HepG2 (cell line): ENCODE measurements around the gene ITGB3. TPM values are rescaled to one million over a fixed set of nuclear protein-coding genes. Genes with fewer than 3 reads are reported as not detected.

Experiments
- ATAC-seq: fragments of 200-7000 bp; cut with Tn5 transposase; 3 replicates; pipeline ENCODE4 v1.9.1; 2020; ENCODE audit warnings: mild to moderate bottlenecking, moderate library complexity
- BruUV-seq: library from RNA; stranded (reverse); fragments of 400-500 nt; replicated peaks from 2 replicates; lab custom pipeline; 2021; lab: Mats Ljungman, UMichigan
- CTCF ChIA-PET: fragments of 300-600 bp; formaldehyde crosslinking; extraction: SDS; loops from one replicate; lab custom pipeline; 2021; ENCODE audit warnings: low total read pairs, inconsistent platforms, low intra/inter-chr PET ratio; lab: Yijun Ruan, JAX
- POLR2A ChIA-PET: fragments of 350-600 bp; sonication (Branson Sonifier 250); formaldehyde crosslinking; loops from one replicate; lab custom pipeline; 2020; ENCODE audit warnings: antibody characterized with exemption, inconsistent platforms; lab: Yijun Ruan, JAX
- DNase-seq: peaks from one replicate; pipeline ENCODE4 v3.0.0-alpha.2; 2015; ENCODE audit warnings: low spot score
- FAIRE-seq: peaks from 3 replicates; lab custom pipeline; 2011; peaks lifted over from hg19 to GRCh38; lab: Jason Lieb, UNC
- H2AFZ ChIP-seq: one replicate; pipeline ENCODE4 v1.6.1; 2011; ENCODE audit warnings: low read length, inconsistent platforms
- H3K27ac ChIP-seq: fragments of 300-600 bp; 3 replicates; pipeline ENCODE4 v1.8.0; 2011; ENCODE audit warnings: mixed run types, mild to moderate bottlenecking, mixed read lengths, low read length, inconsistent platforms; ENCODE audit not compliant: insufficient read depth; ENCODE audit errors: extremely low read length
- H3K27me3 ChIP-seq, 2 experiments: fragments of 200-600 bp in 1 of 2; 2 replicates in 1 of 2; 3 replicates in 1 of 2; pipeline versions ENCODE4 v1.6.0 to v1.8.0; 2011; ENCODE audit warnings: low read length in 2 of 2, mild to moderate bottlenecking in 2 of 2, moderate library complexity in 2 of 2, inconsistent platforms in 1 of 2; ENCODE audit not compliant: insufficient read depth in 2 of 2, control insufficient read depth in 1 of 2
- H3K36me3 ChIP-seq, 2 experiments: fragments of 200-600 bp in 1 of 2; replicated peaks in 1 of 2; 2 replicates in 1 of 2; 3 replicates in 1 of 2; pipeline versions ENCODE4 v1.5.1 to v1.8.0; 2011; ENCODE audit warnings: low read length in 2 of 2, inconsistent platforms in 1 of 2; ENCODE audit not compliant: insufficient read depth in 2 of 2, control insufficient read depth in 1 of 2
- H3K4me1 ChIP-seq: 2 replicates; pipeline ENCODE4 v1.5.1; 2012; ENCODE audit warnings: low read length, inconsistent platforms; ENCODE audit not compliant: insufficient read depth
- H3K4me2 ChIP-seq: 2 replicates; pipeline ENCODE4 v1.6.0; 2011; ENCODE audit warnings: low read depth, low read length, inconsistent platforms
- H3K4me3 ChIP-seq, 3 experiments: fragments of 200-600 bp in 1 of 3; sonication (generic), shearing (Covaris generic) in 1 of 3; replicated peaks in 1 of 3; 2 replicates each; pipeline ENCODE4 v1.5.1; 2011 to 2016; ENCODE audit warnings: low read length in 3 of 3, inconsistent platforms in 2 of 3, low read depth in 2 of 3, mild to moderate bottlenecking in 2 of 3, control low read depth in 1 of 3, mixed read lengths in 1 of 3; ENCODE audit not compliant: insufficient read depth in 1 of 3
- H3K79me2 ChIP-seq: one replicate; pipeline ENCODE4 v1.6.1; 2011; ENCODE audit warnings: low read length, inconsistent platforms; ENCODE audit not compliant: insufficient read depth
- H3K9ac ChIP-seq: 2 replicates; pipeline ENCODE4 v1.6.0; 2011; ENCODE audit warnings: mild to moderate bottlenecking, low read depth, low read length, inconsistent platforms; ENCODE audit not compliant: insufficient read depth
- H3K9me3 ChIP-seq: 2 replicates; pipeline ENCODE4 v1.5.1; 2012; ENCODE audit warnings: mild to moderate bottlenecking, low read length
- H4K20me1 ChIP-seq: 2 replicates; pipeline ENCODE4 v1.6.0; 2011; ENCODE audit warnings: inconsistent platforms, mild to moderate bottlenecking, low read length, moderate library complexity; ENCODE audit not compliant: insufficient read depth
- RAD51 ChIP-seq: fragments of 450-650 bp; IDR thresholded peaks from 2 replicates; pipeline ENCODE4 v1.6.1; 2016; ENCODE audit warnings: borderline replicate concordance
- U2AF2 ChIP-seq: fragments of 200-400 bp; formaldehyde crosslinking; IDR thresholded peaks from 2 replicates; pipeline ENCODE4 v1.6.1; 2017; ENCODE audit warnings: low read depth, mild to moderate bottlenecking, low read length
- YEATS2 ChIP-seq: sonication (generic); formaldehyde crosslinking; IDR thresholded peaks from 2 replicates; pipeline ENCODE4 v1.4.0; 2020; ENCODE audit warnings: missing genetic modification reagents, borderline replicate concordance
- ZNF720 ChIP-seq: sonication (generic); formaldehyde crosslinking; IDR thresholded peaks from 2 replicates; pipeline ENCODE4 v1.4.0; 2020; ENCODE audit warnings: missing genetic modification reagents
- ZNF761 ChIP-seq: sonication (generic); formaldehyde crosslinking; conservative IDR thresholded peaks from 2 replicates; pipeline ENCODE4 v1.4.0; 2020; ENCODE audit warnings: mild to moderate bottlenecking, missing genetic modification reagents
- WGBS: methylation state at CpG from one replicate; pipeline ENCODE4 v1.1.6; 2017; ENCODE audit warnings: low lambda C conversion rate; 5-methylcytosine and 5-hydroxymethylcytosine counted together
- in situ Hi-C: cut with HindIII; loops from 2 replicates; pipeline ENCODE4 v1.10.0; 2017; ENCODE audit warnings: low pct_unique_long_range_greater_than_20kb; ENCODE audit not compliant: extremely low pct_ligation_motif_present
- intact Hi-C: fragments of 100-400 bp; cut with micrococcal nuclease; formaldehyde crosslinking; loops from one replicate; pipeline ENCODE4 v1.10.0; 2022; ENCODE audit not compliant: unreplicated experiment
- polyA plus RNA-seq, 8 experiments: library from polyadenylated mRNA; depleted of rRNA in 3 of 8; stranded (reverse) in 7 of 8; unstranded in 1 of 8; fragments of >200 nt; fragmentation: Illumina TruSeq in 4 of 8; extraction: Trizol in 4 of 8; gene quantifications; 2 replicates each; pipeline versions ENCODE4 v1.2.1 to v1.2.3, GENCODE V29; 2011 to 2016; ENCODE audit warnings: low read depth in 4 of 8, missing spikeins in 1 of 8, mixed read lengths in 1 of 8; ENCODE audit not compliant: insufficient read depth in 1 of 8
- total RNA-seq, 5 experiments: library from RNA; depleted of rRNA; stranded (reverse); fragments of >200 nt; fragmentation: Illumina TruSeq; extraction: Trizol; gene quantifications; 2 replicates each; pipeline ENCODE4 v1.2.3, GENCODE V29; 2016; ENCODE audit warnings: low read depth in 1 of 5
- TF ChIP-seq, protein P1 (sequence below): sonication (generic); formaldehyde crosslinking; IDR thresholded peaks from 2 replicates; pipeline ENCODE4 v1.5.1; 2020; ENCODE audit warnings: mild to moderate bottlenecking, missing genetic modification reagents, borderline replicate concordance
- TF ChIP-seq, protein P2 (sequence below): sonication (generic); formaldehyde crosslinking; IDR thresholded peaks from 2 replicates; pipeline ENCODE4 v1.4.0; 2020; ENCODE audit warnings: mild to moderate bottlenecking, missing genetic modification reagents

ITGB3 gene
- total and polyA plus RNA-seq, 2 of the 13 experiments (the other 11 are each of a cell fraction or from before 2014, with no cell fraction given): 0.09 to 0.31 TPM

DNA sequence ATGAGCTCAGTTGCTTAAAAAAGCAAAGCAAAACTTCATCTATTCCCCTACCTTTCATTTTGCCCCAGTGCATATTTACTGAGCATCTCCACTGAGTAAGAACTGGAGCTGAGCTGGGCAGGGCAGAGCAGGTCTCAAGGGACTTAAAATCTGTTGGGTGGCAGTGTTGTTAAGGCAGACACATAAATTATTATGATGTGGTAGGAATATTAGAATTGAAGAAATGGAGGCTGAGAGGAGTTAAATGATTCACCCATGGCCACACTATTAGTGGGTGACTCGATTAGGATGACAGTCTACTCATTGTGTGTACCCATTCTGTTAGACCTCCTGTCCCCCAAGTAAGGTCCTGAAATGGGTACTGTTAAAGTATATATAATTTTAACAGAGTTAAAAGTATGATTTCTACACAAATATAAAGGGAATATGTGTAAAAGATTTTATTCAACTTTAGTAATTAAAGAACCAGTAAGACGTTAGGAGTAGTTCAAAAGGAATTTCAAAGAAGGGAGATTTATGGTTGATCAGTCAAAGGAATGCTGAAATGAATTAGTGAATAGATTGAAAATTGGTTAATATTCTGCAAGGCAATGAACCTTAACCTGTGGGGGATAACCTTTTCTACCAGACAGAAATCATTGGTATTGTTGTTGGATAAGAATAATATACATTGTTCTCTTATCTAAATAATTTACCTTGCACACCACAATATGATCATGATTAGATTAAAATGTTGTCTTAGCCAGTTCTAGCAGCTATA, 17.5 kb downstream of the ITGB3 start (continued):
- TF ChIP-seq, protein P1, sequence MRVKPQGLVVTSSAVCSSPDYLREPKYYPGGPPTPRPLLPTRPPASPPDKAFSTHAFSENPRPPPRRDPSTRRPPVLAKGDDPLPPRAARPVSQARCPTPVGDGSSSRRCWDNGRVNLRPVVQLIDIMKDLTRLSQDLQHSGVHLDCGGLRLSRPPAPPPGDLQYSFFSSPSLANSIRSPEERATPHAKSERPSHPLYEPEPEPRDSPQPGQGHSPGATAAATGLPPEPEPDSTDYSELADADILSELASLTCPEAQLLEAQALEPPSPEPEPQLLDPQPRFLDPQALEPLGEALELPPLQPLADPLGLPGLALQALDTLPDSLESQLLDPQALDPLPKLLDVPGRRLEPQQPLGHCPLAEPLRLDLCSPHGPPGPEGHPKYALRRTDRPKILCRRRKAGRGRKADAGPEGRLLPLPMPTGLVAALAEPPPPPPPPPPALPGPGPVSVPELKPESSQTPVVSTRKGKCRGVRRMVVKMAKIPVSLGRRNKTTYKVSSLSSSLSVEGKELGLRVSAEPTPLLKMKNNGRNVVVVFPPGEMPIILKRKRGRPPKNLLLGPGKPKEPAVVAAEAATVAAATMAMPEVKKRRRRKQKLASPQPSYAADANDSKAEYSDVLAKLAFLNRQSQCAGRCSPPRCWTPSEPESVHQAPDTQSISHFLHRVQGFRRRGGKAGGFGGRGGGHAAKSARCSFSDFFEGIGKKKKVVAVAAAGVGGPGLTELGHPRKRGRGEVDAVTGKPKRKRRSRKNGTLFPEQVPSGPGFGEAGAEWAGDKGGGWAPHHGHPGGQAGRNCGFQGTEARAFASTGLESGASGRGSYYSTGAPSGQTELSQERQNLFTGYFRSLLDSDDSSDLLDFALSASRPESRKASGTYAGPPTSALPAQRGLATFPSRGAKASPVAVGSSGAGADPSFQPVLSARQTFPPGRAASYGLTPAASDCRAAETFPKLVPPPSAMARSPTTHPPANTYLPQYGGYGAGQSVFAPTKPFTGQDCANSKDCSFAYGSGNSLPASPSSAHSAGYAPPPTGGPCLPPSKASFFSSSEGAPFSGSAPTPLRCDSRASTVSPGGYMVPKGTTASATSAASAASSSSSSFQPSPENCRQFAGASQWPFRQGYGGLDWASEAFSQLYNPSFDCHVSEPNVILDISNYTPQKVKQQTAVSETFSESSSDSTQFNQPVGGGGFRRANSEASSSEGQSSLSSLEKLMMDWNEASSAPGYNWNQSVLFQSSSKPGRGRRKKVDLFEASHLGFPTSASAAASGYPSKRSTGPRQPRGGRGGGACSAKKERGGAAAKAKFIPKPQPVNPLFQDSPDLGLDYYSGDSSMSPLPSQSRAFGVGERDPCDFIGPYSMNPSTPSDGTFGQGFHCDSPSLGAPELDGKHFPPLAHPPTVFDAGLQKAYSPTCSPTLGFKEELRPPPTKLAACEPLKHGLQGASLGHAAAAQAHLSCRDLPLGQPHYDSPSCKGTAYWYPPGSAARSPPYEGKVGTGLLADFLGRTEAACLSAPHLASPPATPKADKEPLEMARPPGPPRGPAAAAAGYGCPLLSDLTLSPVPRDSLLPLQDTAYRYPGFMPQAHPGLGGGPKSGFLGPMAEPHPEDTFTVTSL (CRISPR knock-in tag): no peak
- TF ChIP-seq YEATS2 (no peak), ZNF761 (no peak), ZNF720 (CRISPR knock-in tag) (no peak)

DNA sequence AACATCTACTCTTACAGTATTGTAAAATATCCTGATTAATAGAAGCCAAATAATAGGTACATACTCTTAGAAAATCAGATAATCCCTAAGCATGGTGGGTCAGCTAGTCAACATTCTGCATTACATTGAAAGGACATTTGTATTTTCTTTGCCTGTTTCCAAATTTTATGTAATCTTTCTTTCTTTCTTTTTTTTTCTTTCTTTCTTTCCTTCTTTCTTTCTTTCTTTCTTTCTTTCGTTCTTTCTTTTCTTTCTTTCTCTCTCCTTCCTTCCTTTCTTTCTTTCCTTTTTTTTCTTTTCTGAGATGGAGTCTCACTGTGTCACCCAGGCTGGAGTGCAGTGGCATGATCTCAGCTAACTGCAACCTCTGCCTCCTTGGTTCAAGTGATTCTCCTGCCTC, 18.9 kb downstream of the ITGB3 start:
- peaks cover 4% of the 10 kb centered on the region; the same call in 1 of the 2 replicates for H3K9me3 ChIP-seq
- no peaks in the 10 kb centered on the region for H4K20me1 ChIP-seq
- WGBS: 5% methylated on average over 1 of the region's 1 CpG
- no peak for DNase-seq
- in situ Hi-C loops: no loop called here
- no peak overlapping the region for H3K27ac ChIP-seq
- H3K4me1 ChIP-seq: peaks cover 32% of the 10 kb centered on the region
- no TSS peak for BruUV-seq
- intact Hi-C loops: no loop called here
- POLR2A ChIA-PET: no interaction called here
- no peaks in the 10 kb centered on the region for H3K36me3 ChIP-seq
- no peak overlapping the region for H3K4me2 ChIP-seq
- H3K79me2 ChIP-seq: no peaks in the 10 kb centered on the region
- CTCF ChIA-PET: no interaction called here
- H2AFZ ChIP-seq: no peak overlapping the region
- no peak for FAIRE-seq
- H3K9ac ChIP-seq: no peak overlapping the region
- no peak overlapping the region for H3K4me3 ChIP-seq
- no peak for ATAC-seq
- TF ChIP-seq U2AF2 (0 out of 2 replicates have a peak, but pooled peaks have one; percentile 61), RAD51 (no peak)
- TF ChIP-seq, protein P2, sequence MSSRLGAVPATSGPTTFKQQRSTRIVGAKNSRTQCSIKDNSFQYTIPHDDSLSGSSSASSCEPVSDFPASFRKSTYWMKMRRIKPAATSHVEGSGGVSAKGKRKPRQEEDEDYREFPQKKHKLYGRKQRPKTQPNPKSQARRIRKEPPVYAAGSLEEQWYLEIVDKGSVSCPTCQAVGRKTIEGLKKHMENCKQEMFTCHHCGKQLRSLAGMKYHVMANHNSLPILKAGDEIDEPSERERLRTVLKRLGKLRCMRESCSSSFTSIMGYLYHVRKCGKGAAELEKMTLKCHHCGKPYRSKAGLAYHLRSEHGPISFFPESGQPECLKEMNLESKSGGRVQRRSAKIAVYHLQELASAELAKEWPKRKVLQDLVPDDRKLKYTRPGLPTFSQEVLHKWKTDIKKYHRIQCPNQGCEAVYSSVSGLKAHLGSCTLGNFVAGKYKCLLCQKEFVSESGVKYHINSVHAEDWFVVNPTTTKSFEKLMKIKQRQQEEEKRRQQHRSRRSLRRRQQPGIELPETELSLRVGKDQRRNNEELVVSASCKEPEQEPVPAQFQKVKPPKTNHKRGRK (CRISPR knock-in tag): peak; percentile 34; the same call in 1 of the 2 replicates
- H3K27me3 ChIP-seq: peaks cover 0 to 17% of the 10 kb centered on the region in 2 experiments; a peak in 3 of 5 replicates
